GM19452 (cell line): Measurements from ENCODE around the gene WDR5B.
"Not testable (repeated sequence)": the region's sequence is repeated elsewhere in the genome, so short reads cannot be mapped to it uniquely, and the experiment has no call there.

ENCODE experiments used
- ATAC-seq: cut with Tn5 transposase; IDR thresholded peaks from one replicate; pipeline ENCODE4 v1.9.1; 2021; ENCODE audit not compliant: unreplicated experiment

WDR5B gene

GRCh38 chr3:122415762-122416654, at the start of gene WDR5B:
Gene WDR5B (minus strand): TSS chr3:122416062. CDS start chr3:122415528, 534 bp downstream.
- ATAC-seq = peak; percentile 82

- no peak for ATAC-seq
These were observed 48.8 kb upstream of the WDR5B start for GRCh38 chr3:122464659-122465058.

GRCh38 chr3:122462406-122462805, 46.5 kb upstream of the WDR5B start:
- no peak for ATAC-seq

GRCh38 chr3:122461806-122462205, 45.9 kb upstream of the WDR5B start:
- ATAC-seq = no peak

- ATAC-seq = no peak
These were observed 43.1 kb upstream of the WDR5B start for GRCh38 chr3:122458992-122459391.

GRCh38 chr3:122457706-122458105, 41.8 kb upstream of the WDR5B start:
- ATAC-seq = no peak

GRCh38 chr3:122456074-122456473, 40.2 kb upstream of the WDR5B start:
- no peak for ATAC-seq

GRCh38 chr3:122451371-122451770, 35.5 kb upstream of the WDR5B start:
- no peak for ATAC-seq

GRCh38 chr3:122448218-122448617, 32.4 kb upstream of the WDR5B start:
- ATAC-seq = not testable (repeated sequence)

- ATAC-seq = not testable (repeated sequence)
These were observed 28.6 kb upstream of the WDR5B start for GRCh38 chr3:122444491-122444887.

GRCh38 chr3:122443762-122444490, 28.1 kb upstream of the WDR5B start:
- ATAC-seq = not testable (repeated sequence)

GRCh38 chr3:122443090-122443489, 27.2 kb upstream of the WDR5B start:
- no peak for ATAC-seq

- ATAC-seq = no peak
These were observed 20.1 kb upstream of the WDR5B start for GRCh38 chr3:122435950-122436349.

GRCh38 chr3:122430371-122430770, 14.5 kb upstream of the WDR5B start:
- no peak for ATAC-seq

GRCh38 chr3:122427857-122428471, 12.1 kb upstream of the WDR5B start:
- ATAC-seq = no peak

- no peak for ATAC-seq
These were observed 6.0 kb upstream of the WDR5B start for GRCh38 chr3:122421836-122422235.

- ATAC-seq = no peak
These were observed 5.2 kb upstream of the WDR5B start for GRCh38 chr3:122421101-122421500.

- no peak for ATAC-seq
These were observed 1.1 kb upstream of the WDR5B start for GRCh38 chr3:122416966-122417365.

- ATAC-seq = peak; percentile 43
These were observed 638 bp downstream of the WDR5B start for GRCh38 chr3:122415104-122415744.

GRCh38 chr3:122414391-122414790, 1.5 kb downstream of the WDR5B start:
- ATAC-seq = no peak

GRCh38 chr3:122410639-122411038, 5.2 kb downstream of the WDR5B start:
- no peak for ATAC-seq
